CD4-positive, alpha-beta T cell treated with Interleukin-6 for 4 hours (primary cell): ENCODE measurements around the gene FHOD3.

Experiments
- DNase-seq: peaks from one replicate; pipeline ENCODE4 v3.0.0-alpha.2; 2020; ENCODE audit warnings: mixed read lengths

The FHOD3 gene

GRCh38 chr18:36488131-36488530, 190.6 kb downstream of the FHOD3 start:
- DNase-seq: no peak

GRCh38 chr18:36490897-36491296, 193.4 kb downstream of the FHOD3 start:
- no peak for DNase-seq

DNA sequence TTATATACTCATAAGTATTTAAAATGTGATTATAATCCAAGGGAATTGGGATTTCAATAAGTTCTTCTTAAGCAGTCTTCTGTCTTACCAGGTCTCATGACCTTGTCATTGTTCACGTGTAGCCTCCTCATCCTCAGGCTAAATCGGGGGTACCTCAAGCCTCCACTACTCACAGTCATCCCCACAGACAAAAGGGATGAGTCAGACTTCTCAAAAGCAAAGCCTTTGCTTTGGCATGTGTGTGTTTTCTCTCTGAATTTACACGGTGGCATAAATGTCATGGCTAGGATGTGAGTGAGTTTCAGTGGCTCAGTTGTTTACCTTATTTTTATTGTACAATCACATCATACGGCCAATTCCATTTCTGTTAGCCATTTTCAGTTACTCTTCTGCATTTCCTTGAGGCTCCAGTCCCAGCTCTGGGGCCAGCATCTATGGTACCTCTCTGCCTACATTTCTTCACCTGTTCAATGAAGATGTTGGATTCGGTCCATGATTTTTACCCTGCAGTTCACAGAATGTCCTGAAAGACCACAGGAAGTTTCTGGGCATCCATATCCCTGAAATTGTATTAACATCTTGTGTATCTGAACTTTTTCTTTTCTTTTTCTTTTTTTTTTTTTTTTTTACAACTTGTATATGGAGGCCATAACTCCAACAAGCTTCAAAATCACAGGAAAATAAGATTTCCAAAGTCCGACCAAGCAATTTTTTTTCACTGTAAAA, 195.3 kb downstream of the FHOD3 start:
- DNase-seq: no peak

DNA sequence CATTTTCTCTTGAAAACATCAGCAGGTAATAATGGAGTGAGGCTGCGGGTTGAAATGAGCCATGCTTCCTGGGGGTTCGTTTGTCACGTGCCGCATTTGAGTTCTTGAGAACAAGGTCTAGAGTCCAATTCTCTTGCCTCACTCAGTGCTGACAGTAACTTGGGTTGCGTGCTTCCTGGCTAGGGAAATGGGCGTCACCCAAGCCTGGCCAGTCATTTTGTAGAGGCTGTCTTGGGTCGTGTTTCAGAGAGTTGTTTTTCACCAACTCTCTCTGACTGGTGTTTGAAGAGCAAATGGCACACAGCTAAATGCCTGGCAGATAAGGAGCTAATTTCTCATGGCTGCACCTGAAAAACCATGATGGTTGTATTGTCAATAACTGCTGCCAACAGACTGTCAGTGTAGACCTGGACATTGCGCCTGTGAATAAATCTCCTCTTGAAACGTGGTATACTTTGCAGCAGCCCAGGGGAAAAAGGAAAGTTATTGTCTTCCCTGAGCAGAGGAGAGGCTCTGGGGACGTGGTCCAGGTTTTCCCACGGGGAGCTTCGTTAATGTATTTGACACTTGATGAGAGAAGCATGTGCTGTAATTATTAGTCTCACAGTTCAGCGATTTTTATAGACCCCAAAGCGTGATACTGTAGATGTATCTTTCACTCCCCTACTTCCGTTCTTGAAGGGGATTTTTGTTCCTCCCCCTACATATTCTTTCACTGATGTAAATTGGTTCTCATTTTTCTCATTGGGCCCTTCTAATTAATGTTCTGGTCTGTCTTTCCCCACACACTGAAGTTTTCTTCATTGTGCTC, 196.0 kb downstream of the FHOD3 start:
- no peak for DNase-seq

DNA sequence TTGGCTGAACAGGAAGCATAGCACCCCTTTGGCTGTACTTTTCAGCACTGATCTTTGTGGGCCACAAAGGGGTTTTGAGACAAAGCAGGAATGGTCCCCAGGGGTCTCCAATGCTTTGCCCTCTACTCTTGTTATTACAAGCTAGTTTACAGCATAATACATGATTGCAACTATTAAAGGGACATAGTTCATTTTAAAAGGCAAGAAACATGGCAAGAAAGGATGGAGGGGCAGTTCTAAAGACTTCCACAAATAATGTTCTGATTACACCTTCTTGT, 196.6 kb downstream of the FHOD3 start:
- no peak for DNase-seq

GRCh38 chr18:36496022-36496421, 198.5 kb downstream of the FHOD3 start:
- DNase-seq: no peak

DNA sequence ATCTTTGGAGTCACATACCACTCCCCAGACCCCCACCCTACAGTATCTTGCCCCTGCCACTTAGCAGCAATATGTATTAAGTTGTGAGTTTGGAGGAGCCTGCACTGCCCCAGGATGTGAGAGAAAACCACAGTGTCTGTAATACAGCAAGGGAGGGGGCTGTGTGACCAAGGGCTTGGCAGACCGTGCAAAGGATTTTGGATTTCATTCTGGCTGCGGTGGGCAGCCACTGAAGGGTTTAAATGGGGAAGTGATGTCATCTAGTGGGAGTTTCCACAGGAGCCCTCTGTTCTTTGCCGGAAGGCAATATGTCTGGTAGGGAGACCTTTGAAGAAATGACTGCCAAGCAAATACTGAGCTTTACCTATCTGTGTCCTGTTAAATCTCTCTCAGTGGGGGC, 202.4 kb downstream of the FHOD3 start:
- no peak for DNase-seq

DNA sequence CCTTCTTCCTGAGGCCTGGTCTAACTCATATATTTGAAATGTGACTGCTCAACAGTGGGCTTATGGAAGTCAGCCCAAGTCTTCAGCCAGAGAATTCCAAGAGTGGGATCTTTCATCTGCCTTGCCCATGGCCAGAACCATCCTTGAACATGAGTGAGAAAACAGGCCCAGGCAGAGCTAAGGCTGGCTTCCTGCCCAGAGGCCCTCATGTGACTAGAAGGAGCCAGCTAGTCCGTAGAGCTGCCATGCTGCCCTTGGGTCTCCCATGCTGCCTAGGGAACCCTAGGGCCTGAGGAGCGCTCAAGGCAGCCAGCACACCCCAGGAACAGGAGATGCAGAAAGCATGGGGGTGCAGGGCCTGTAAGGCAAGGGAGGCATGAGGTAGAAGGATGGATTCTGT, 203.6 kb downstream of the FHOD3 start:
- DNase-seq: no peak

DNA sequence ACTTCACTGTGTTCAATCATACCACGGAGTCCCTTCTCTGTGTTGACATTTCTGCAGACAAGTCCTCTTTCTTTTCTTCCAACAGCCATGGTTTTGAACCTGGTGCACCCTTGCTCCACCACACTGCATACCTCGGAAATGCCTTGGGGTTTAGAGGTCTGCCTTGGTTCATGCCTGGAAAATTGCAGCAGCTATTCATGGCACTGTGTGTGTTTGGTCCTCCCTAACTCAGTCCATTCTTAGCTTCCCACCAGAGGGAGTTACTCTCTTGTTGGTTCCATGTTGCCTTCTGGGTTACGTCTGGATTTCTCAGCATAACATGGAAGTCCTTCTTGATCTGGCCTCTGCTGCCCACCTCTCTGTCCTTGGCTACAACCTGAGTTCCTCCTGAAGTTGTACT, 206.0 kb downstream of the FHOD3 start:
- DNase-seq: no peak

GRCh38 chr18:36504928-36505327, 207.4 kb downstream of the FHOD3 start:
- DNase-seq: no peak

DNA sequence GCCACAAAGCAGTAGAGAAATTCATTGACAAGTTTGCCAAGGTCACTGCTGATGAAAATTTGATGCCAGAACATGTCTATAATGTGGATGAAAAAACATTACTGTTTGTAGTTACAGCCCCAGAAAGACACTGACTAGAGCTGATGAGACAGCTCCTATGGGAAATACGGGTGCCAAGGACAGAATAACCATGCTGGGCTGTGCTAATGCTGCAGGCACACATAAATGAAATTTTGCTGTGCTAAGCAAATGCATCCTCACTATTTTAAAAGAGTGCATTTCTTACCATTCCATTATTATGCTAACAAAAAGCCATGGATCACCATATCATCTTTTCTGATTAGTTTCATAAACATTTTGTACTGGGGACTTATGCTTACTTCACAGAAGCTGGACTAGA, 208.2 kb downstream of the FHOD3 start:
- DNase-seq: no peak

GRCh38 chr18:36509646-36510197, 212.2 kb downstream of the FHOD3 start:
- DNase-seq: no peak

DNA sequence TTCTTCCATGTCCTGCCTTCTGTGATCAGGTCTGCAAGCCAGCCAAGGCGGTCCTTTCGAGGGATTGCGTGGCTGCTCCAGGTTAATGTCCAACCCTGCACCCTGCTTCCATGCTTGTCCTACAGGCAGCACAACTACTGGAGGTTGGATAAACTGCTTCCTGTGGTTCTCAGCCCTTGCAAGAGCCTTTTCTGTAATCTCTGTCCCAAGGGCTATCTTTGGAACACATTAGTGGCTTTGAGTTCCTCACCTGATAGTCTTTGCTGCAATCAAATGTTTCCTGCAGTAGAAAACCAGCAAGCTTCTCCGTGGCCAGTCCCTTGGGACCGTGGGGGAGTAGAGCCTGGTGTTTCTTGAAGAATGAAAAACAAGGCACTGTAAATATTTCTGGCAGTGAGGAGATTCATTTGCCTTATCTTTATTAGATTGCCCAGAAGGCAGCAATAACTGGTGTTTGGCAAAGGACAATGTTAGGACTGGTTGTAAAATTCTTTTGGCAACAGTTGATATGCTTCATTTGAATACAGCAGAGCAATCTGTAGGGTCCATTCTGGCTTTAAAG, 214.4 kb downstream of the FHOD3 start:
- DNase-seq: no peak

DNA sequence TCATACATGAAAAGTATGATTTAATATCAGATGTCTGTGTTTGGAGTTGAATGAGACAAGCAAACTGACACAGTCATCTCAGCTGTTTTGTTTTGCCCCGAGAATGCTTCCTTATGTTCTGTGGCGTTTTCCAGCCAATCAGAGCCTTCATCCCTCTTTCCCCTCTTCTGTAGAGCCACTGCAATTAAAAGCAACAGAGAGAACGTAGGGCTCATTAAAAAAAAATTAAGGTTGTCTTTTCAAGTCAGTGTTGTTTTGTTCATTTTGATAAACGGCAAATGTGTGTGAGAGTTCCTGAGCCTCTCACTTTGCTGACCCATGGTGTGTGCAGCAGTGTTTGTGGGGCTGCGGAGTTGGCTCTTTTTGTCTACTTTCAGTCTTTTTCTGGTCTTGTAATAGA, 216.0 kb downstream of the FHOD3 start:
- DNase-seq: no peak

DNA sequence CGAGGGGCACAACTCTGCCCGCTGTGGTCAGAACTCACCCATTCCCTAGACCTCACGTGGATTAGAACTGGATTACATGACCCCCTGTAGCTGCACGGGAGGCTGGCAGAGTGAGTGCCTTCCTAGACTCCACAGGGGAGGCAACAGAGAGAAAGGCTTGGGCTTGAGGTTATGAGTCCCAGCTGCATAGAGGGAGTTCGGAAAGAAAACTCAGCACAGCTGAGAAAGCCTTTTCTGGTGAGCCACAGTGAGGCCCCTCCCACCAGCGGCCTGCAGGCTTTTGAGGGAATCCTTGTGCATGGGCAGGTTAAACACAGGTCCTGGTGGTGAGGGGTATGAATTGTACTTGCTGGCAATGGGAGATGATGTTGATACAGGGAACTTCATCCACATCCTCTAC, 217.3 kb downstream of the FHOD3 start:
- no peak for DNase-seq

GRCh38 chr18:36516258-36516657, 218.7 kb downstream of the FHOD3 start:
- no peak for DNase-seq

- no peak for DNase-seq
Observed at GRCh38 chr18:36516726-36517125, 219.2 kb downstream of the FHOD3 start.

- no peak for DNase-seq
Observed at GRCh38 chr18:36518839-36519238, 221.3 kb downstream of the FHOD3 start.

GRCh38 chr18:36519358-36519757, 221.8 kb downstream of the FHOD3 start:
- DNase-seq: no peak

DNA sequence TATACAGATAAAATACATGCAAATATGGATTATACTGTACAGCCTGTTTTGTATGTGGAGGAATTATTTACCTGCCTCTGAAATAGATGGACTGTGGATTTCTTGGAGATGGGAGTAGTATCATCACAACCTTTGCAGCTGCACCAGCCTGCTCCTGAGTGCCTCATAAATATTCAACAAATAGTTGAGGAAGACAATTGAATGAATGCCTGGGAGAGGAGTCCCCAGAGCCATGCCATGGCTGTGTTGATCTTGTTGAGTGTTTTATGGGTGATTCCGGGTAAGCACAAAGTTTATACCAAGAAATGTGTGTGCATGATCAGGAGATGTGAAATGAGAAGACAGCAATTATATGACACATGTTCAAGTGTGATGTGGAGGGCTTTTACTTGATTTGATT, 225.0 kb downstream of the FHOD3 start:
- DNase-seq: no peak

GRCh38 chr18:36525913-36526312, 228.4 kb downstream of the FHOD3 start:
- no peak for DNase-seq

- no peak for DNase-seq
Observed at GRCh38 chr18:36526611-36527010, 229.1 kb downstream of the FHOD3 start.

- DNase-seq: no peak
Observed at GRCh38 chr18:36527051-36527450, 229.5 kb downstream of the FHOD3 start.
